Endothelial cell of umbilical vein (primary cell): ENCODE results near the gene ARHGAP18. TPM values are rescaled to one million over a fixed set of nuclear protein-coding genes. Genes with fewer than 3 reads are reported as not detected.

ENCODE experiments used
- BruUV-seq: library from RNA; stranded (reverse); fragments of 400-500 nt; replicated peaks from 2 replicates; lab custom pipeline; 2021; lab: Mats Ljungman, UMichigan
- CTCF ChIA-PET: fragments of 300-600, 350-600 bp; sonication (Branson Sonifier 250); formaldehyde crosslinking; loops from one replicate; lab custom pipeline; 2021; ENCODE audit warnings: antibody characterized with exemption, inconsistent platforms; lab: Charles Lee
- POLR2A ChIA-PET: fragments of 300-600, 350-600 bp; sonication (Branson Sonifier 250); formaldehyde crosslinking; loops from one replicate; lab custom pipeline; 2021; ENCODE audit warnings: antibody characterized with exemption, inconsistent platforms; lab: Charles Lee
- DNase-seq: peaks from one replicate; pipeline ENCODE4 v3.0.0-alpha.2; 2011; ENCODE audit warnings: low read depth, low spot score
- FAIRE-seq: peaks from 2 replicates; lab custom pipeline; 2011; peaks lifted over from hg19 to GRCh38; lab: Jason Lieb, UNC
- H2AFZ ChIP-seq: 2 replicates; pipeline ENCODE4 v1.6.0; 2012; ENCODE audit warnings: low read depth, low read length, control low read depth, inconsistent platforms
- H3K27ac ChIP-seq: 2 replicates; pipeline ENCODE4 v1.5.1; 2011; ENCODE audit warnings: low read depth, mild to moderate bottlenecking, control low read depth, low read length, moderate library complexity; ENCODE audit not compliant: insufficient read depth
- H3K27me3 ChIP-seq, 2 experiments: 2 replicates each; pipeline versions ENCODE4 v1.6.0 to v1.6.1; 2011; ENCODE audit warnings: low read length in 2 of 2, mixed read lengths in 1 of 2; ENCODE audit not compliant: control insufficient read depth in 2 of 2, insufficient read depth in 2 of 2
- H3K36me3 ChIP-seq, 2 experiments: 2 replicates in 1 of 2; 3 replicates in 1 of 2; pipeline ENCODE4 v1.5.1; 2011; ENCODE audit warnings: low read length in 2 of 2, mild to moderate bottlenecking in 1 of 2, moderate library complexity in 1 of 2; ENCODE audit not compliant: control insufficient read depth in 2 of 2, insufficient read depth in 2 of 2; ENCODE audit errors: extremely low read depth in 1 of 2
- H3K4me1 ChIP-seq: 3 replicates; pipeline ENCODE4 v1.5.1; 2011; ENCODE audit warnings: mild to moderate bottlenecking, low read length; ENCODE audit not compliant: control insufficient read depth, insufficient read depth; ENCODE audit errors: extremely low read depth
- H3K4me2 ChIP-seq: 2 replicates; pipeline ENCODE4 v1.6.1; 2011; ENCODE audit warnings: low read length, control low read depth, mixed read lengths; ENCODE audit not compliant: insufficient read depth
- H3K4me3 ChIP-seq, 3 experiments: fragments of 200-600 bp in 1 of 3; sonication (generic), shearing (Covaris generic) in 1 of 3; replicated peaks in 1 of 3; 2 replicates each; pipeline ENCODE4 v1.5.1; 2011 to 2016; ENCODE audit warnings: control low read depth in 3 of 3, low read length in 3 of 3, mild to moderate bottlenecking in 2 of 3, inconsistent platforms in 1 of 3, low read depth in 1 of 3, moderate library complexity in 1 of 3; ENCODE audit not compliant: insufficient read depth in 1 of 3
- H3K79me2 ChIP-seq: 2 replicates; pipeline ENCODE4 v1.6.0; 2012; ENCODE audit warnings: low read length, inconsistent platforms; ENCODE audit not compliant: control insufficient read depth, insufficient read depth
- H3K9ac ChIP-seq: replicated peaks from 2 replicates; pipeline ENCODE3; 2011; ENCODE audit warnings: low read length, control low read depth; ENCODE audit not compliant: insufficient read depth; ENCODE audit errors: extremely low read depth
- H3K9me1 ChIP-seq: replicated peaks from 3 replicates; pipeline ENCODE4 v1.6.0; 2011; ENCODE audit warnings: mild to moderate bottlenecking, low read length; ENCODE audit not compliant: control insufficient read depth, insufficient read depth; ENCODE audit errors: extremely low read depth
- H3K9me3 ChIP-seq: replicated peaks from 2 replicates; pipeline ENCODE4 v1.5.1; 2012; ENCODE audit warnings: low read length, inconsistent platforms; ENCODE audit not compliant: control insufficient read depth, insufficient read depth
- H4K20me1 ChIP-seq: replicated peaks from 2 replicates; pipeline ENCODE3; 2011; ENCODE audit warnings: mild to moderate bottlenecking, low read length; ENCODE audit not compliant: control insufficient read depth, insufficient read depth; ENCODE audit errors: extremely low read depth
- EZH2 ChIP-seq: IDR thresholded peaks from 2 replicates; pipeline ENCODE4 v1.6.1; 2012; ENCODE audit warnings: borderline replicate concordance, low read depth, mild to moderate bottlenecking, moderate library complexity, low read length, inconsistent platforms; ENCODE audit not compliant: severe bottlenecking
- FOS ChIP-seq: IDR thresholded peaks from 2 replicates; pipeline ENCODE4 v1.6.1; 2011; ENCODE audit warnings: mild to moderate bottlenecking, low read length, moderate library complexity, borderline replicate concordance; ENCODE audit not compliant: insufficient read depth
- GATA2 ChIP-seq: IDR thresholded peaks from 2 replicates; pipeline ENCODE4 v1.7.0; 2011; ENCODE audit warnings: low read depth, mild to moderate bottlenecking, moderate library complexity, mixed read lengths, low read length; ENCODE audit not compliant: insufficient read length, insufficient read depth
- JUN ChIP-seq: IDR thresholded peaks from 2 replicates; pipeline ENCODE4 v1.6.1; 2011; ENCODE audit warnings: borderline replicate concordance, low read depth; ENCODE audit not compliant: insufficient read length, insufficient read depth
- MYC ChIP-seq: IDR thresholded peaks from one replicate; pipeline ENCODE4 v1.6.1; 2011; ENCODE audit warnings: mild to moderate bottlenecking, low read depth, low read length
- POLR2A ChIP-seq: IDR thresholded peaks from 2 replicates; pipeline ENCODE4 v1.6.1; 2012; ENCODE audit warnings: low read depth, mild to moderate bottlenecking, control low read depth, low read length
- POLR2AphosphoS5 ChIP-seq: IDR thresholded peaks from 2 replicates; pipeline ENCODE4 v1.6.1; 2012; ENCODE audit warnings: low read depth, mild to moderate bottlenecking, control low read depth, low read length, moderate library complexity; ENCODE audit not compliant: insufficient read depth
- dilution Hi-C: fragments of 300-500 bp; cut with MboI; formaldehyde crosslinking; loops from one replicate; pipeline ENCODE4 v1.15.0; 2019; ENCODE audit warnings: low sequenced_read_pairs; ENCODE audit not compliant: extremely low pct_ligation_motif_present
- intact Hi-C: fragments of 100-400 bp; cut with micrococcal nuclease; formaldehyde crosslinking; loops from one replicate; pipeline ENCODE4 v1.10.0; 2022
- polyA plus RNA-seq, 4 experiments: library from polyadenylated mRNA; depleted of rRNA in 3 of 4; stranded (reverse) in 3 of 4; unstranded in 1 of 4; fragments of >200 nt; gene quantifications; 2 replicates each; pipeline versions ENCODE4 v1.2.1 to v1.2.3, GENCODE V29; 2011 to 2012; ENCODE audit warnings: missing spikeins in 1 of 4
- total RNA-seq: library from RNA; stranded (reverse); gene quantifications from 2 replicates; pipeline ENCODE4 v1.2.3, GENCODE V29; 2021
- TF ChIP-seq, protein P1 (sequence below), 2 donors: IDR thresholded peaks; 1 replicate in 1 of 2; 2 replicates in 1 of 2; pipeline ENCODE4 v1.5.1; 2011; ENCODE audit warnings: low read length in 2 of 2, mild to moderate bottlenecking in 2 of 2, moderate library complexity in 2 of 2, control low read depth in 1 of 2, inconsistent platforms in 1 of 2, low read depth in 1 of 2; ENCODE audit not compliant: insufficient read depth in 1 of 2; ENCODE audit errors: extremely low read depth in 1 of 2
- TF ChIP-seq, protein P2 (sequence below): IDR thresholded peaks from 2 replicates; pipeline ENCODE4 v1.6.1; 2011; ENCODE audit not compliant: insufficient read depth, insufficient read length

The ARHGAP18 gene
- total and polyA plus RNA-seq, 2 donors (not counting 3 experiments of a cell fraction or from before 2014, with no cell fraction given) = 13.1 to 86.1 TPM

DNA sequence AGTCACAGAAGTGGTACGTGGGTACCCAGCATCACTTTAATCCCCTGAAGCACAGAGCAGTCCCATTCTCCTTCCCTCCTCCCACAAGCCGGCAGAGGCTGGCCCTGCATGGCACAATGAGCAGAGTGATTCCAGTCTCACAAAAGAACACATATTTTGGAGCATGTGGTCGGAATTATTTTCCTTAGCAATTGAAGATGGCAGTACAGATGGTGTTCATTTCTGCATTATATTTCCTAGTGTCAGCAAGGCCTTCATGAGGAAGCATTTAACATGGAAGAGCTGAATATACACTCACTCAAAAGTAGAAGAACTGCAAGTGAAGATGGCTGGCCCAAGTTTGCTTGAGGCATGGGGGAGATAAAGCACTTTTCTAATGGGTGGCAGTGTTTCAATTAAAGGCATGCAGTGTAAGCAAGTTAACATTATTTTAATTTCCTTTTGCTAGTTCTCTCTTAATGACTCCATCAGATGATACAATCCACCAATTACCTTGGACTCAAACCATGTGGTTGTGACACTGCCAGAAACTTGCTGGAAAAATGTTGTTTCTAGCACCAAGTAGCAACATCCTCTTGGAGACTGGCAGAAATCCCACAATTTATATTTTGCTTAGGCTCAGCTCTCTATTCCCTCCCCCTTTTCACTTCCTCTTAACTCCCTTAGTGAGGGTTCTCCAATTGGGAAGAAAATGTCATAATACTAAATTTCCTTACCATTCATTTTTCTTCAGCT lies 74.4 kb downstream of the ARHGAP18 start:
- no peak overlapping the region for H3K4me3 ChIP-seq
- BruUV-seq = no TSS peak
- dilution Hi-C loops = no loop called here

More for the DNA sequence above, 74.4 kb downstream of the ARHGAP18 start:
- Histone ChIP-seq H3K4me2 (peak overlapping the region; percentile 9), H3K27me3 (no peaks in the 10 kb centered on the region), H3K9me1 (no peaks in the 10 kb centered on the region), H4K20me1 (no peaks in the 10 kb centered on the region), H2AFZ (no peak overlapping the region), H3K9me3 (no peaks in the 10 kb centered on the region), H3K4me1 (peaks cover 33% of the 10 kb centered on the region), H3K36me3 (peaks cover 8 to 36% of the 10 kb centered on the region in 2 experiments), H3K79me2 (peaks cover 9% of the 10 kb centered on the region), H3K27ac (no peak overlapping the region), H3K9ac (no peak overlapping the region)
- POLR2A ChIA-PET = no interaction called here
- TF ChIP-seq EZH2 (no peak), JUN (no peak), FOS (no peak), GATA2 (no peak), POLR2A (no peak), POLR2AphosphoS5 (no peak), MYC (no peak)
- TF ChIP-seq, protein P1, sequence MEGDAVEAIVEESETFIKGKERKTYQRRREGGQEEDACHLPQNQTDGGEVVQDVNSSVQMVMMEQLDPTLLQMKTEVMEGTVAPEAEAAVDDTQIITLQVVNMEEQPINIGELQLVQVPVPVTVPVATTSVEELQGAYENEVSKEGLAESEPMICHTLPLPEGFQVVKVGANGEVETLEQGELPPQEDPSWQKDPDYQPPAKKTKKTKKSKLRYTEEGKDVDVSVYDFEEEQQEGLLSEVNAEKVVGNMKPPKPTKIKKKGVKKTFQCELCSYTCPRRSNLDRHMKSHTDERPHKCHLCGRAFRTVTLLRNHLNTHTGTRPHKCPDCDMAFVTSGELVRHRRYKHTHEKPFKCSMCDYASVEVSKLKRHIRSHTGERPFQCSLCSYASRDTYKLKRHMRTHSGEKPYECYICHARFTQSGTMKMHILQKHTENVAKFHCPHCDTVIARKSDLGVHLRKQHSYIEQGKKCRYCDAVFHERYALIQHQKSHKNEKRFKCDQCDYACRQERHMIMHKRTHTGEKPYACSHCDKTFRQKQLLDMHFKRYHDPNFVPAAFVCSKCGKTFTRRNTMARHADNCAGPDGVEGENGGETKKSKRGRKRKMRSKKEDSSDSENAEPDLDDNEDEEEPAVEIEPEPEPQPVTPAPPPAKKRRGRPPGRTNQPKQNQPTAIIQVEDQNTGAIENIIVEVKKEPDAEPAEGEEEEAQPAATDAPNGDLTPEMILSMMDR (IDR thresholded peaks at IDR 0.05; ENCODE audit: extremely low read depth in 1 of 2, insufficient read depth in 1 of 2, low read depth in 1 of 2, low read length in 2 of 2) = no peak
- TF ChIP-seq, protein P2, sequence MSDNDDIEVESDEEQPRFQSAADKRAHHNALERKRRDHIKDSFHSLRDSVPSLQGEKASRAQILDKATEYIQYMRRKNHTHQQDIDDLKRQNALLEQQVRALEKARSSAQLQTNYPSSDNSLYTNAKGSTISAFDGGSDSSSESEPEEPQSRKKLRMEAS = no peak
- intact Hi-C loops = loop anchor here (1.0 kb wide), 1 partner anchor 8 kb away; no protein-coding TSS in a partner anchor
- DNase-seq (peak; percentile 84), FAIRE-seq (no peak)
- CTCF ChIA-PET = interaction anchor here (0.6 to 1.0 kb wide), 4 partner anchors 26 to 95 kb away, joined by 3 read pairs; no protein-coding TSS in a partner anchor
